HG02840 (cell line): ENCODE results near the gene WFDC1.

ENCODE experiments used
- ATAC-seq: cut with Tn5 transposase; IDR thresholded peaks from one replicate; pipeline ENCODE4 v1.9.1; 2021; ENCODE audit warnings: mild to moderate bottlenecking, moderate library complexity, moderate number of reproducible peaks; ENCODE audit not compliant: unreplicated experiment, low FRiP score

The WFDC1 gene

DNA sequence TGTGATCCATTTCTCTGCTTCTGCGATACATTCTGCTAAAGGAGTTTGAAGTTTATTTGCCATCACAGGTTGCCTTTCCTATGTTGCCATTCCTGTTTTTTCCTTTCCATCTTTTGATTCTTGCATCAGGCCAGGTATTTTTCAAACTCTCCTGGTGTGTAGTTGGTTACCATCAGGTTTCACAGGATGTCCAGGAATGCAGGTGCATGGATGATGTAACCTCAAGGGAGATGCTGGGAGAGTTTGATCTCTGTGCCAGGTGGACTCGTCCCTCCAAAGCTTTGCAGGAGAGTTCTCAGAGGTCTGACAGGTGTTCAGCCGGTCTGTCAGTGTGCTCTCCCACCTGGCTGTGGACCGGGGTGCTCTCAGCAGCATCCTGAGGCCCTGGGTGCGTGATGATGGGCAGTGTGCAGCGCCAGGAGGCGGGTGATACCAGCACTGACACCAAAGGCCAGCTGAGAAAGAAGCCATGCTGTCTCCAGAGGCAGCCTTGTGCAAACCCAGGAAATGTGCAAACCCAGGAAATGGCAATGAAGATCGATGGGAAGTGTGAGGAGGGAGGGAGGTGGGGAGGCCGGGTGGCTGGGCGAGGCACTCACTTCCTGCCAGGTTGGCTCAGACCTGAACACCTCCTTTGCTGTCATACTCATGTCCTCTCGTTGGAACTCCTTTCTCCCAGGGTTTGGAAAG, 75.4 kb downstream of the WFDC1 start:
- no peak for ATAC-seq

DNA sequence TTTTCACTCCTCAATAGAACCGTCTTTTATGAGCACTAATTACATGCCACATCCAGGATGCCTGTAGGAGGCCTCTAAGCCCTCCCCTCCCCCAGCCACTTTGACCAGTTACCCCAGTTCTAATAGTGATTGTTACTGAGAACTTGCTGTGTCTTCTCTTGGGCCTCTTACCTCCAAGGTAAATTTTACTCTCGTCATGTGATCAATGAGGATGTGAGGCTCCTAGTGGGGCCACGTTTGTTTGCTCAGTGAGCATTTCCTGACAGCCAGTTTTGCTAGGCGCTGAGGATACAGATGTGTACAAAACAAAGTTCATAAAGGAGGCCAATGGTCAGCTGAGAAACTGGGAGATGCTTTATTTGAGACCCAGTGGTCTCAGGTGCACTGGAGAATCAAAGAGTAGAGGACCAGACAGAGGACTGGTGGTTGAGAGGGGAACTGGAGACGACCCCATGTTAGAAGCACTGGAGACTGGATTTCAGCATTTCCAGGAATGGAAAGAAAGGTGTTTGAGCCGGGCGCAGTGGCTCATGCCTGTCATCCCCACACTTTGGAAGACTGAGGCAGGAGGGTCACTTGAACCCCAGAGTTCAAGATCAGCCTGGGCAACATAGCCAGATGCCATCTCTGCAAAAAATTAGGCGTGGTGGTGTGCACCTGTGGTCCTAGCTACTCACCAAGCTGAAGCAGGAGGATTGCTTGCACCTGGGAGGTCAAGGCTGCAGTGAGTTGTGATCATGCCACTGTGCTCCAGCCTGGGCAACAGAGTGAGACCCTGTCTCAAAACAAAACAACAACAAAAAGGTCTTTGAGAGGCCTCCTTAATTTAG, 76.3 kb downstream of the WFDC1 start:
- no peak for ATAC-seq

DNA sequence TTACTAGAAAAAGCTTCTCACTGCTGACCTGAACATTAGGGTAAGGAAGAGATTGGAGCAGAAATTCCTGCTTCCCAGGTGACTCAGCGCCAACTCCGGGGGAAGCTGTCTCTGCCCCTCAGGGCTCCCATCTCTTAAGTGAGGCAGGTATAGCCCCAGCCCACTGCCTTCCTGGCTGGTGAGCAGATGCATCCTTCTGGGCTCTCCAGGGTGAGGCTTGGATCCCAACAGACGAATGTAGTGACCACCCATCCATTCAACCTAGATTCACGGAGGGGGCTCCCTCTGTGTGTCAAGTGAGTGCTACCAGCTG, 76.8 kb downstream of the WFDC1 start:
- ATAC-seq: no peak

DNA sequence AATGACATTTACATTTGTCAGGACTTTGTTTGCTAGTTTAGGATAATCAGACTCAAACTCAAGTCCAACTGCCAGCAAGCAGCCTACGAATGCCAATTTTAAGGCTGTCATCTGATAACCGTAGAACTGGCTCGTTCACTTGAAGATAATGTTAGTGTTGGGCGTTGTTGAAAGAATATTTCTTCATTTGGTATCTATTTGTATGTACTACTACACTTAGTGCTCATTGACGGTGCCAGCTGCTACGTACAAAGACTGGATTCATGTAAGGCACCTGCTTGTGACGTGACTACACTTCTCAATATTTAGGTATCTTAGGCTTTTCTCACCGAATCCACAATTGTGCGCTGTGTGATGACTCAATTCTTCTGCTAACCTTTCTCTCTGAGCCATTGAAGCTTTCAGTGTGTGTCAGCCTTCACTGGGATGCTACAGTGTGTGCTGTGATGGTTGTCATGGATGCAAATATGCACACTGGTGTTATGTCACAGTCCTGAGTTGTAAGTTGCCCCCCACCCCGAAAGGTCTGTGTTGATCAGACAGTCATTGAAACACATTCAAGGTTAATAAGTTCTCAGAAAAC, 79.3 kb downstream of the WFDC1 start:
- no peak for ATAC-seq

DNA sequence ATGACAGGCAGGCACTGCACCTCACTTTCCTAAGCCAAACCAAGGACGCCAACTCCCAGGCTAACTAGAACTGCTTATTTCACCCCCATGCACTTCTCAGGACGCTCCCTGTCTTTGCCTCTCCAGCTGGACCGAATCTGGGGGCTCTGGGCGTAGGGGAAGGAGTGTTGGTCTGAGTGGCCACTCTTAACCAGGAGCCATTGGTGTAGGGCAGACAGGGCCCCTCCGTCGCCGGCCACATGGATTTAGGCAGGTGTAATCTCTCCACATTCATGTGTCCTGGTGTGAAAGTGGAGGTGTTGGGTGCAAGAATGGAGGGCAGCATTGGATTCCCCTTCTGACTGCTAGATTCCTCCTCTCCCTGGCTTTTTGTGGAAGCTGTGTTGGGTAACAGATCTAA, 83.4 kb downstream of the WFDC1 start:
- no peak for ATAC-seq

DNA sequence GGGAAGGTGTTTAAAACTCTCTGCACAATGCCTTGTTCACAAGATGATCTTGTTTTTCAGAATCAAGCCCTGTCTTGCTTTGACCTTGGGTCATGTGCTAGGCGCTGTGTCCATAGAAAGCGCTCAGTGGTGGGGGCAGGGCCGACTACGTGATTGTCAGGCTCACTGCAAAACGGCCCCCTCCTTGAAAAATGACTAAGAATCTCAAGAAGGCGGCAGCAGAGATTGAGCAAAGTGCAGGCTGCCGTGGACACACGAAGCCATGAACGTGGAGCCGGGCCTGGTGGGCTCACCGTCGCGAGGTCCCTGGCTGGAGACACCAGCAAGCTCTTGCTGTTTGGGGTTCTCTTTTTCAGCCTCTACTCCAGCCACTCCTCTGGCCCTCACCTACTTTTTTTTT, 83.9 kb downstream of the WFDC1 start:
- no peak for ATAC-seq

DNA sequence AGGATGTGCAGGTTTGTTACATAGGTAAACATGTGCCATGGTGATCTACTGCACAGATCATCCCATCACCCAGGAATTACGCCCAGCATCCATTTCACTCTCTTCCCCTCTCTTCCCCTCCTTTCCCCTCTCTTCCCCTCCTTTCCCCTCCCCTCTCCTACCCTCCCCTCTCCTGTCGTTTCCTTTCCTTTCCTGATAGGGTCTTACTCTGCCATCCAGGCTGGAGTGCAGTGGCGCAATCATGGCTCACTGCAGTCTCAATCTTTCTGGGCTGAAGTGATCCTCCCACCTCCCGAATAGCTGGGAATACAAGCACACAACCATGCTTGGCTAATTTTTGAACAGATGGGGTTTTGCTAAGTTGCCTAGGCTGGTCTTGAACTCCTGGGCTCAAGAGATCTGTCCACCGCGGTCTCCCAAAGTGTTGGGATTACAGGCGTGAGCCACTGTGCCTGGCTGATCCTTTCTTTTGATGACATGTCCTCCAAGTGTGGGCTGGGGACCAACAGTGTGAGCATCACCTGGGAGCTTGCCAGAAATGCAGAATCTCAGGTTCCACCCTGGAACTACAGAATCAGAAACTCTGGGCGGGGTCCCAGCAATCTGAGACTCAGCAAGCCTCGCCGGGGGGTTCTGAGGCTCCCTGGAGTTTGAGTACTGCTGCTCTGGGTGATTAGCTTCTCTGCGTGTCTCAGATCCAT, 84.5 kb downstream of the WFDC1 start:
- ATAC-seq: no peak
